ENCODE measurements around the gene KIF21B.
"Not testable (repeated sequence)": the region's sequence is repeated elsewhere in the genome, so short reads cannot be mapped to it uniquely, and the experiment has no call there.

KIF21B gene

DNA sequence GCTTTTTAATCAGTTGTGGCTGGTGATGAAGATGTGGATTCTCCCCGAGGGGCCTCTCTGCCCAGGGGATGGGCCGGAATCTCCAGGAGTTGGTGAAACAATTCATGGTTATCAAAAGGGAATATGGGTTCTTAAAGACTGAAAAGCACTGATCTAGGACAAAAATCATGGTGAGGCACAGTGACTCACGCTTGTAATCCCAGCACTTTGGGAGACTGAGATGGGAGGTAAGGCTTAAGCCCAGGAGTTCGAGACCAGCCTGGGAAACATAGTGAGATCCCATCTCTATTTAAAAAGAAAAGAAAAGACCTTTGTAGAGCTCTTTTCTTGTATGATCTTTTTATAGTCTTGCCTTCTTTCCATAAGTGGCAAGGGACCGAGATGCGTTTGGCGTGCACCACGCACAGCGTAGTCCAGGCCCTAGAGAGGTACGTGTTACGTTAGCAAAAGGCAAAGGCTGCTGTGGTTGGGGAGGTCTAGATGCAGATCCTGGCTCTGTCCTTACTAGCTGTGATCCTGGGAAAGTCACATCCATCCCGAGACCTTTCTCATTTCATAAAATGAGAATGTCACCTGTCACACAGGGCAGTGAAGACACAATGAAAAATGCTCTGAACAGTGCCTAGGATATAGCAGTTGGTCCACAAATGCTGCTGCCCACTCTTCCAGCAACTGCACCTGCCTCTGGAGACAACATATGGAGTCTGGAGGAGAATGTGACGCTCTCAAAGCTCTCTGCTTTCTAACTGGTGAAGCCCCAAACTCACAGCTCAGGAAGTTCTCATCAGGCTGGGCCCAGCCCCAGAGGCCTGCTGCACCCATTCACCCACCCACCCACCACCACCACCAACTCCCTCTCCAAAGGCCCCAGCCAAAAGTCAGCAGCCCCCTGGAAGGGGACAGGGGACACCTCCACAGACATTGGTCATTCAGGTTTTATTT lies 54.8 kb downstream of the KIF21B start:
- no peak for DNase-seq

GRCh38 chr1:200967693-200968468 lies 55.6 kb downstream of the KIF21B start:
- no peak for DNase-seq

DNA sequence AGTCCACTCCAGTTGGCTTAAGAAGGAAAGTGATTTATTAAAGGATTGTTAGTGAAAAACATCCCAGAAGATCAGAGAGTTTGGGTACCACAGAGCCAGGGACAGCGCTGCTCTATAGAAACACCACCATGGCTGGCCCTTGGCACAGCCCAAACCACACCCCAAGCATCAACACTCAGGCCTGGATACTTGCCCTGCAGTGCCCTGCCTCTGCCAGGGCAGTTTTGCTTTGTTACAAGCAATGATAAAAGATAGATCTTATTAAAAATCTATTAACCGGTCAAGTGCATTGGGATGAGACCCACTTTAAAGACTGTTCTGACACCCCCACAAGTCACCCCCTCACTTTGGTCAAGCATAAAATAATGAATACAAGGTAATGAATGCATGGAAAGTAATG lies 56.6 kb downstream of the KIF21B start:
- DNase-seq, result no peak

- no peak for DNase-seq
Observed at GRCh38 chr1:200965111-200965805, 58.3 kb downstream of the KIF21B start.

GRCh38 chr1:200963888-200964287 lies 59.6 kb downstream of the KIF21B start:
- not testable (repeated sequence) for DNase-seq

DNA sequence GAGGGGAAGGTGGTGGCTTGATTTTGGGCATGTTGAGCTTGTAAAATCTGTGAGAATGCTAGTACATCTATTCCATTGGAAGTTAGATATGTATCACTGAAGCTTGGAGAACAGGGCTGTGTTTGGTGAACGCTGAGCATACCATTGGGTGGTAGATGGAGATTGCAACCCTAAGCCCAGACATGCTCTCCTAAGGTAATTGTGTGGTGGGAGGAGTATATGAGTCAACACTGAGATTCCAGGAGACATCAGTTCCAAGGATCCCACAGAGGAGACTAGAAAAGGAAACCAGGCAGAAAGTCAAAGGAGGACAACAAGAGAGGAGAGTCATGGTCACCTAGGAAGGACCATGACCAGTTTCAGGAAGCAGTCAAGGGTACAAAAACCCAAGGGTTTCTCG lies 60.4 kb downstream of the KIF21B start:
- no peak for DNase-seq

GRCh38 chr1:200962631-200963030 lies 60.9 kb downstream of the KIF21B start:
- DNase-seq, result peak; percentile 58

- not testable (repeated sequence) for DNase-seq
Observed at GRCh38 chr1:200962151-200962550, 61.4 kb downstream of the KIF21B start.

- no peak for DNase-seq
Observed at GRCh38 chr1:200960948-200961340, 62.6 kb downstream of the KIF21B start.

DNA sequence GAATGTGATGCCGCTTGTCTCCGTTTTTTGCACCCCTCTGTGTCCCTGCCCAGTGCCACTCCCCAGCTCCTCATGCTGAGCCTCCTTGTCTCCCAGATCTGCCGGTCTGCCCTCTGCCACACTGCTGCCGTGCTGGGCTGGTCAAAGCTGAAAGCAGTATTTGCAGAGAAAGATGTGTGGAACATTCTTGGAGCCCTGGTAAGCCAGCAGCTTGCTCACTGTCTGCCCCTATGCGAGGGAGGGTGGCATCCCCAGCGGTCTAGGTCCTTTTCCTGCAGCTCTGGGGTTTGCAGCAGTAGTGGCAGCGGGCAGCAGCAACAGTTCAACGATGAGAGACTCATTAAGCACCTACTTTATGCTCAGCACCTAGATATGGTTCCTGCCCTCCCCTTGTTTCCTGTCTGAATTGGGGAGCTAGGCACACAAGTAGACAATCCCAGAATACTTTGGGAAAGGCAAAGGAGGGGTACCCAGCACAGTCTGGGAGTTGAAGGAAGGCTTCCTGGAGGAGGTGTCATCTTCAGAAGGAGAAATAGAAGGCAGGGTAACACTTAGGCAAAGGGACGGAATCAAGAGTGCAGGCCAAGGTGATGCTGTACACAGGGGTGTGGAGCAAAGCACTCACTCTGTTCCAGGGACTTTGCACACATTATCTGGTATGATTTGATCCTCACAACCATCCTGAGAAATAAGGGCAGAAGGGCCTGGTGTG lies 63.1 kb downstream of the KIF21B start:
- DNase-seq, result no peak

DNA sequence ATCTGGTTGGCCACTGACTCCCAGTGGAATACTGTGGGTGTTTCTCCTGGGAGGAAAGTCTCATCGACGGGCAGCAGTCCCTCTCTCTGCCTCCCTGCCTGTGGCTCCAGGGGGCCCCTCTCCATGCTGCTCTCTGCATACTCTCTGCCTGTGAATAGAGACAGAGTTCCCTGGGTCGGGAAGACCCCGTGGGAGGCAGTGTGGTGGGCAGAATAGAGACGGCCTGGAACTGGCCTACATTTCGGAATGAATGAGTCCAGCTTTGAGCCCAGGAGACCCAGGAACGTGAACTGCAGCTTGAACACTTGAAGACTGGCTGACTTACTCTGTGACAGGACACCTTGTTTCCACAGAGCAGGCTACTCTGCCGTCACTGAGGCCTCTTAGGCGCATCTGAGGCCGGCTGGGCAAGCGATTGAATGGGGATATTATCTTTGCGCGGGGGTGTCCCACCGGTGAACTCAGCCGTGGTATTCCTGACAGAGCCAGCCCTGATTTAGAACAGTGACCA lies 64.0 kb downstream of the KIF21B start:
- no peak for DNase-seq

DNA sequence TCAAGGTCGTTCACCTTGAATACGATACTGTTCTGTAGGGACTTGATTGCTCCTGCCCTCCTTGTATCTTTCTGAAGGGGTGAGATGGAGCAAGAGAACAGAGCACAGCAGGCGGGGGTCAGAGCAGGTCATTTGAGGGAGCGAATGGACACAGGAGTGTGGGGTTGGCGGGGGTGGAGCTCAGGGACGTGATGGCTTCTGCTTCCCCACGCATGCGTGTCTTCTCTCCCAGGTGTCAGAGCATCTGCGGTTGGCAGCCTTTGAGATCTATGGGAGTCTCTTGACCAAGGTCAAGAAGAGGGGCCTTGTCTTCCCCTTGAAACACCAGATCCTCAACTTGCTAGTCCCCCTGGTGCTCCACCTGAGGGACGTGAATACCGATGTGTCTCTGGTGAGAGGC lies 64.9 kb downstream of the KIF21B start:
- DNase-seq, result no peak

- no peak for DNase-seq
Observed at GRCh38 chr1:200954434-200954833, 69.1 kb downstream of the KIF21B start.

GRCh38 chr1:200951016-200951415 lies 72.5 kb downstream of the KIF21B start:
- no peak for DNase-seq

- DNase-seq, result no peak
Observed at GRCh38 chr1:200949626-200950025, 73.9 kb downstream of the KIF21B start.

DNA sequence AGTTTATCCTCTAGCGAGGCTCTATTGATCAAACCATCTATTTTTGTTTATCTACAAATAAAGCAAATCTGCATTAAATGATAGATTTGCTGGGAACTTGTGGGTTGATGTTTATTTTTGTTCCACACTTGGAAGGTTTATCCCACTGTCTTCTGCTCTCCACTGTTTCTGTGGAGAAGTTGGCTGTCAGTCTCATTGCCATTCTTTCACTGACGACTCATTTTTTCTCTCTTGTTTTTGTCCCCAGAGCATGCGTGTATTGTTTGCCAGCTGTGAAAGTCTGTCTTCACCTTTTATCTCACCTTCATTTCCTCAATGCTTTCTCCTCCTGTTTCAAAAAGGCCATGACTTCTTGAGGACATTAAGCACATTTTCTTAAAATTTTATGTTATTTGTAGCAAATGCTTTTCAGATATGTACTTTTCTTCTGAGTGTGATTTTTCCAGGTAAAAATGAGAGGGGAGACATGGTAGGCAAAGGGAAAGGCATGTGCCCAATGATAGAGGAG lies 76.4 kb downstream of the KIF21B start:
- DNase-seq, result no peak

DNA sequence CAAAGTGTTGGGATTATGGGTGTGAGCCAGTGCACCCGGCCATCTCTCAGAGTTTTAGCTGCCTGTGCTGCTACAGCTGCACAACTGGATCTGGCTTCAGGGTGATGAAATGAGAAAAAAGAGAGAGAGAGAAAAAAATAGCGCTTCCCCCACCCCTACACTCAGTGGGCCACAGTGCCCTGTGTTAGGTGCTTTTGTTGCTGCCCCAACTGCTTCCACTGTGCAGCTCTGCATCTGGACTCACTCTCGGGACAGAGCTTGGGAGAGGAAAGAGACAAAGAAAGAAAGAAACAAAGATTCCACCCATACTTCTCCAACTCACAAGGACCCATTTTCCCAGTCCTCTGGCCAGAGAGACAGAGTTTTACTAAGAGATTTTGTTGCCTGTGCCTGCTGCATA lies 78.4 kb downstream of the KIF21B start:
- DNase-seq, result no peak

DNA sequence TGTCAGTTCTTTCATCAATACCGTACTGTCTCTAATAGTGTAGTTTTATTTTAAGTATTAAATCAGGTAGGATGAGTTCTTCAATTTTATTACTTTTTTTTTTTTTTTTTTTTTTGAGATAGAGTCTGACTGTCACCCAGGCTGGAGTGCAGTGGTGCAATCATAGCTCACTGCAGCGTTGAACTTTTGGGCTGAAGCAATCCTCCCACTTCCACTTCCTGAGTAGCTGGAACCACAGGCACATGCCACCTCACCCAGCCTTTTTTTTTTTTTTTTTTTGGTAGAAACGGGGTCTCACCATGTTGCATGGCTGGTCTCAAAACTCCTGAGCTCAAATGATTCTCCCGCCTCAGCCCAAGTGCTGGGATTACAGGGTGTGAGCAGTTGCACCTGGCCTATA lies 84.6 kb downstream of the KIF21B start:
- DNase-seq, result no peak

DNA sequence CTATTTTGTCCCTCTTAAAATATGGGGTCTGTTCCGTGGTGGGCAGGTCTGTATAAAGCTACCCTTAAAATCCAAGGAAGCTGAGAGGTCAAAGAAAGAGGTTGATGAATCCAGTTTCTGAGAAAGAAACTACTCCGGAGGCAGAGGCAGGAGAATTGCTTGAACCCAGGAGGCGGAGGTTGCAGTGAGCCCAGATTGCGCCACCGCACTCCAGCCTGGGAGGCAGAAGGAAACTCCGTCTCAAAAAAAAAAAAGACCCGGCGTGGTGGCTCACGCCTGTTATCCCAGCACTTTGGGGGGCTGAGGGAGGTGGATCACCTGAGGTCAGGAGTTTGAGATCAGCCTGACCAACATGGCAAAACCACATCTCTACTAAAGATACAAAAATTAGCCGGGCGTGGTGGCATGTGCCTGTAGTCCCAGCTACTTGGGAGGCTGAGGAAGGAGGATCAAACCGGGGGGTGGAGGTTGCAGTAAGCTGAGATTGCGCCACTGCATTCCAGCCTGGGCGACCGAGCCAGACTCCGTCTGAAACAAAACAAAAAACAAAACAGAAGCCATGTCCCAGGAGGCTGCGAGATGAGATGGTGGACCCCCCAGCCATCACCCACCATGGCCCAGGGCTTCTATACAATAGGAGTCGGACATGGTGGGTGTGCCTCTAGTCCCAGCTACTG lies 88.1 kb downstream of the KIF21B start:
- not testable (repeated sequence) for DNase-seq

DNA sequence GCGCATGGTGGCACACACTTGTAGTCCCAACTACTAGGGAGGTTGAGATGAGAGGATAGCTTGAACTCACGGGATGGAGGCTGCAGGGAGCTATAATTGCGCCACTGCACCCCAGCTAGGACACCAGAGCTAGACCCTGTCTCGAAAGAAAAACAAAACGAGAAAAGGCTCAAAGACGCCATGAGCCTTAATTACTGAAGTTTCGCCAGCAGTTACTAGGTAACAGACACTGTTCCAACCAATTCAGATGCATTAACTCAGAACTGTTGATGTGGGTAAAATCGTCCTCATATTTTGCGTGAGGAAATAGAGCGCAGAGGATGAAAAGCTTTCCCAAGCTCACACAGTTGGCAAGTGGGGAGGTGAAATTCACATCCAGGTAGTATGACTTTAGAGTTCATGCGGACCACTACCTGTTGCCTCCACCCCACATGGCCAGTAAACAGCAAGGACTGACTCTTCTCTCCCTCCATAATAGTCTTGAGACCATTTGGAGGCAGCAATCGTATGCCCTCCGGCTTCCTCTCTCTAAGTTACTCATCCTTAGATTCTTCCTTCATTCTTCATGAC lies 88.8 kb downstream of the KIF21B start:
- no peak for DNase-seq

- DNase-seq, result no peak
Observed at GRCh38 chr1:200931776-200932175, 91.7 kb downstream of the KIF21B start.

Data from NCI-H2171 (cell line).